Activated CD4-positive, alpha-beta memory T cell treated with anti-CD3 and anti-CD28 coated beads, Interleukin-2, amount 10 ng/mL, durations not matched to agents 7 days and 5 days (primary cell): ENCODE data around the gene ACSL3. TPM values are rescaled to one million over a fixed set of nuclear protein-coding genes. Genes with fewer than 3 reads are reported as not detected.

Source experiments
- CTCF ChIA-PET: fragments of 350-600 bp; sonication (Branson Sonifier 250); formaldehyde crosslinking; loops from one replicate; lab custom pipeline; 2021; ENCODE audit warnings: antibody characterized with exemption, inconsistent platforms; lab: Charles Lee
- POLR2A ChIA-PET: fragments of 350-600 bp; sonication (Branson Sonifier 250); formaldehyde crosslinking; loops from one replicate; lab custom pipeline; 2021; ENCODE audit warnings: antibody characterized with exemption; lab: Charles Lee
- DNase-seq: peaks from one replicate; pipeline ENCODE4 v3.0.0-alpha.2; 2020
- H3K27ac Mint-ChIP-seq: one replicate; pipeline ENCODE4 v1.8.0; 2021; ENCODE audit warnings: mild to moderate bottlenecking, mixed read lengths
- H3K27me3 Mint-ChIP-seq: one replicate; pipeline ENCODE4 v1.8.0; 2021; ENCODE audit warnings: mixed read lengths
- H3K36me3 Mint-ChIP-seq: one replicate; pipeline ENCODE4 v1.8.0; 2021; ENCODE audit warnings: low read depth, mixed read lengths
- H3K4me1 Mint-ChIP-seq: one replicate; pipeline ENCODE4 v1.8.0; 2021; ENCODE audit warnings: mixed read lengths
- H3K4me3 Mint-ChIP-seq: one replicate; pipeline ENCODE4 v1.8.0; 2021; ENCODE audit warnings: mild to moderate bottlenecking, mixed read lengths
- H3K9me3 Mint-ChIP-seq: one replicate; pipeline ENCODE4 v1.8.0; 2021; ENCODE audit warnings: mixed read lengths
- total RNA-seq, 2 experiments: library from RNA; stranded (reverse); gene quantifications; one replicate each; pipeline ENCODE4 v1.2.3, GENCODE V29; 2021

The ACSL3 gene
- total RNA-seq, 2 experiments from 2014 or later: 49.5 to 57.2 TPM

- Mint-ChIP-seq H3K27me3 (peaks cover 2% of the 10 kb centered on the region), H3K36me3 (peaks cover 5% of the 10 kb centered on the region), H3K27ac (no peak overlapping the region), H3K4me1 (peaks cover 7% of the 10 kb centered on the region), H3K9me3 (no peaks in the 10 kb centered on the region), H3K4me3 (no peak overlapping the region)
- CTCF ChIA-PET: interaction anchor here (0.6 to 1.0 kb wide), 2 partner anchors 39 to 237 kb away, joined by 3 to 4 read pairs; no protein-coding TSS in a partner anchor
- POLR2A ChIA-PET: no interaction called here
- no peak for DNase-seq
These were observed 83.0 kb downstream of the ACSL3 start for GRCh38 chr2:222943820-222944219.

GRCh38 chr2:222944552-222944951 lies 83.7 kb downstream of the ACSL3 start:
- Mint-ChIP-seq H3K27me3 (peaks cover 4% of the 10 kb centered on the region), H3K9me3 (no peaks in the 10 kb centered on the region), H3K4me3 (no peak overlapping the region), H3K36me3 (no peaks in the 10 kb centered on the region), H3K27ac (no peak overlapping the region), H3K4me1 (peaks cover 4% of the 10 kb centered on the region)
- ChIA-PET POLR2A (no interaction called here), CTCF (interaction anchor here (0.6 to 1.0 kb wide), 2 partner anchors 40 to 238 kb away, joined by 3 to 4 read pairs; no protein-coding TSS in a partner anchor)
- no peak for DNase-seq

GRCh38 chr2:222944971-222945740 lies 84.3 kb downstream of the ACSL3 start:
- no peak overlapping the region for H3K27ac Mint-ChIP-seq
- CTCF ChIA-PET: interaction anchor here (1.0 kb wide), 1 partner anchor 238 kb away, joined by 3 read pairs; no protein-coding TSS in a partner anchor
- POLR2A ChIA-PET: no interaction called here
- DNase-seq: no peak
- H3K27me3 Mint-ChIP-seq: peaks cover 6% of the 10 kb centered on the region
- H3K36me3 Mint-ChIP-seq: no peaks in the 10 kb centered on the region
- peaks cover 4% of the 10 kb centered on the region for H3K4me1 Mint-ChIP-seq
- no peaks in the 10 kb centered on the region for H3K9me3 Mint-ChIP-seq
- H3K4me3 Mint-ChIP-seq: no peak overlapping the region

GRCh38 chr2:222945887-222946286 lies 85.1 kb downstream of the ACSL3 start:
- CTCF ChIA-PET: no interaction called here
- H3K36me3 Mint-ChIP-seq: no peaks in the 10 kb centered on the region

GRCh38 chr2:222946700-222947287 lies 86.0 kb downstream of the ACSL3 start:
- H3K36me3 Mint-ChIP-seq: no peaks in the 10 kb centered on the region
- no peak for DNase-seq
- peaks cover 7% of the 10 kb centered on the region for H3K27me3 Mint-ChIP-seq
- ChIA-PET POLR2A (no interaction called here), CTCF (interaction anchor here (0.7 to 2.6 kb wide), 2 partner anchors 7 to 238 kb away, joined by 3 to 15 read pairs; no protein-coding TSS in a partner anchor)
- H3K4me3 Mint-ChIP-seq: no peak overlapping the region
- no peaks in the 10 kb centered on the region for H3K9me3 Mint-ChIP-seq
- H3K27ac Mint-ChIP-seq: no peak overlapping the region
- H3K4me1 Mint-ChIP-seq: peaks cover 4% of the 10 kb centered on the region

More at GRCh38 chr2:222945887-222946286, 85.1 kb downstream of the ACSL3 start:
- Mint-ChIP-seq H3K9me3 (no peaks in the 10 kb centered on the region), H3K4me3 (no peak overlapping the region), H3K27me3 (peaks cover 7% of the 10 kb centered on the region), H3K27ac (no peak overlapping the region), H3K4me1 (peaks cover 4% of the 10 kb centered on the region)
- DNase-seq: no peak
- POLR2A ChIA-PET: no interaction called here

- ChIA-PET CTCF (interaction anchor here (1.4 to 2.6 kb wide), 2 partner anchors 9 to 10 kb away, joined by 4 to 15 read pairs; no protein-coding TSS in a partner anchor), POLR2A (interaction anchor here (1.2 kb wide), 1 partner anchor 9 kb away, joined by 3 read pairs; no protein-coding TSS in a partner anchor)
- H3K36me3 Mint-ChIP-seq: no peaks in the 10 kb centered on the region
- no peaks in the 10 kb centered on the region for H3K4me1 Mint-ChIP-seq
- H3K27me3 Mint-ChIP-seq: peaks cover 7% of the 10 kb centered on the region
- no peak for DNase-seq
- H3K4me3 Mint-ChIP-seq: no peak overlapping the region
- H3K27ac Mint-ChIP-seq: no peak overlapping the region
- no peaks in the 10 kb centered on the region for H3K9me3 Mint-ChIP-seq
These were observed 88.2 kb downstream of the ACSL3 start for GRCh38 chr2:222949073-222949472.

GRCh38 chr2:222949690-222950323 lies 89.0 kb downstream of the ACSL3 start:
- Mint-ChIP-seq H3K4me3 (no peak overlapping the region), H3K36me3 (no peaks in the 10 kb centered on the region), H3K27ac (no peak overlapping the region), H3K9me3 (no peaks in the 10 kb centered on the region), H3K27me3 (peaks cover 12% of the 10 kb centered on the region), H3K4me1 (no peaks in the 10 kb centered on the region)
- ChIA-PET POLR2A (no interaction called here), CTCF (interaction anchor here (1.0 kb wide), 1 partner anchor 10 kb away, joined by 4 read pairs; no protein-coding TSS in a partner anchor)
- no peak for DNase-seq

GRCh38 chr2:222950638-222951285 lies 89.9 kb downstream of the ACSL3 start:
- ChIA-PET CTCF (interaction anchor here (1.0 kb wide), 1 partner anchor 11 kb away, joined by 4 read pairs; no protein-coding TSS in a partner anchor), POLR2A (no interaction called here)
- no peaks in the 10 kb centered on the region for H3K4me1 Mint-ChIP-seq
- H3K4me3 Mint-ChIP-seq: no peak overlapping the region
- no peak for DNase-seq
- H3K9me3 Mint-ChIP-seq: no peaks in the 10 kb centered on the region
- H3K27me3 Mint-ChIP-seq: peaks cover 15% of the 10 kb centered on the region
- no peaks in the 10 kb centered on the region for H3K36me3 Mint-ChIP-seq
- no peak overlapping the region for H3K27ac Mint-ChIP-seq

- Mint-ChIP-seq H3K27me3 (peaks cover 15% of the 10 kb centered on the region), H3K4me3 (no peak overlapping the region), H3K36me3 (no peaks in the 10 kb centered on the region), H3K27ac (no peak overlapping the region), H3K4me1 (no peaks in the 10 kb centered on the region), H3K9me3 (no peaks in the 10 kb centered on the region)
- DNase-seq: no peak
- ChIA-PET POLR2A (no interaction called here), CTCF (interaction anchor here (0.8 to 1.1 kb wide), 2 partner anchors 13 to 23 kb away, joined by 3 to 4 read pairs; no protein-coding TSS in a partner anchor)
These were observed 91.4 kb downstream of the ACSL3 start for GRCh38 chr2:222952204-222952603.

- H3K4me3 Mint-ChIP-seq: no peak overlapping the region
- H3K27ac Mint-ChIP-seq: no peak overlapping the region
- no peaks in the 10 kb centered on the region for H3K36me3 Mint-ChIP-seq
- ChIA-PET CTCF (no interaction called here), POLR2A (no interaction called here)
- H3K9me3 Mint-ChIP-seq: no peaks in the 10 kb centered on the region
- no peaks in the 10 kb centered on the region for H3K4me1 Mint-ChIP-seq
- no peak for DNase-seq
- peaks cover 19% of the 10 kb centered on the region for H3K27me3 Mint-ChIP-seq
These were observed 94.2 kb downstream of the ACSL3 start for GRCh38 chr2:222955008-222955407.

GRCh38 chr2:222959358-222959757 lies 98.5 kb downstream of the ACSL3 start:
- no peak overlapping the region for H3K27ac Mint-ChIP-seq
- no peak for DNase-seq
- no peaks in the 10 kb centered on the region for H3K36me3 Mint-ChIP-seq
- ChIA-PET POLR2A (no interaction called here), CTCF (interaction anchor here (1.9 to 4.3 kb wide), 2 partner anchors 13 to 20 kb away, joined by 5 to 19 read pairs; no protein-coding TSS in a partner anchor)
- H3K4me1 Mint-ChIP-seq: no peaks in the 10 kb centered on the region
- peaks cover 22% of the 10 kb centered on the region for H3K27me3 Mint-ChIP-seq
- H3K9me3 Mint-ChIP-seq: no peaks in the 10 kb centered on the region
- no peak overlapping the region for H3K4me3 Mint-ChIP-seq

GRCh38 chr2:222960126-222960525 lies 99.3 kb downstream of the ACSL3 start:
- H3K4me1 Mint-ChIP-seq: no peaks in the 10 kb centered on the region

More at GRCh38 chr2:222960126-222960525, 99.3 kb downstream of the ACSL3 start:
- Mint-ChIP-seq H3K27ac (no peak overlapping the region), H3K27me3 (peaks cover 19% of the 10 kb centered on the region), H3K36me3 (no peaks in the 10 kb centered on the region), H3K4me3 (no peak overlapping the region), H3K9me3 (no peaks in the 10 kb centered on the region)
- ChIA-PET CTCF (interaction anchor here (4.3 kb wide), 1 partner anchor 12 kb away, joined by 19 read pairs; no protein-coding TSS in a partner anchor), POLR2A (no interaction called here)
- DNase-seq: no peak
